Measurements from ENCODE around the gene GALNT12. TPM values are rescaled to one million over a fixed set of nuclear protein-coding genes. Genes with fewer than 3 reads are reported as not detected.

Gene GALNT12
- total RNA-seq, 6 donors from 2014 or later, result 18.2 to 89.1 (median 30.0) TPM

- Histone ChIP-seq H3K4me3 (no peak overlapping the region), H3K27ac (peak overlapping the region in 1 of 4 donors; percentile 23), H3K4me1 (peaks cover 0 to 11% (median 5%) of the 10 kb centered on the region in 4 donors), H3K9me3 (no peaks in the 10 kb centered on the region), H3K27me3 (no peaks in the 10 kb centered on the region), H3K36me3 (peaks cover 0 to 23% (median 4%) of the 10 kb centered on the region in 4 donors)
- TF ChIP-seq EP300 (IDR thresholded peaks at IDR 0.05) (no peak), POLR2A (IDR thresholded peaks at IDR 0.05) (no peak)
- DNase-seq (no peak), ATAC-seq (ENCODE audit: low FRiP score in 2 of 2) (no peak)
- WGBS, 2 donors, result 89 to 92% methylated on average over 9 to 11 of the region's 11 CpGs
Measured at GRCh38 chr9:98780059-98780749, 27.3 kb upstream of the GALNT12 start.

GRCh38 chr9:98781588-98782383 lies 25.7 kb upstream of the GALNT12 start:
- DNase-seq (peak in 1 of 2 donors; percentile 82), ATAC-seq (ENCODE audit: low FRiP score in 2 of 2) (peak; percentile 46 to 81)
- 65% methylated on average over 9 to 11 of the region's 11 CpGs for WGBS, 2 donors
- H3K9me3 ChIP-seq, result no peaks in the 10 kb centered on the region
- TF ChIP-seq POLR2A (IDR thresholded peaks at IDR 0.05) (no peak), EP300 (IDR thresholded peaks at IDR 0.05) (peak in 2 of 4 donors; percentile 32 to 36), CTCF (IDR thresholded peaks at IDR 0.05) (no peak), POLR2AphosphoS5 (IDR thresholded peaks at IDR 0.05) (peak in 1 of 2 donors; percentile 7)
- H3K27me3 ChIP-seq, result no peaks in the 10 kb centered on the region
- no peak overlapping the region for H3K4me3 ChIP-seq
- peak overlapping the region in 3 of 4 donors; percentile 61 to 72 (median 67) for H3K27ac ChIP-seq
- peaks cover 0 to 12% (median 5%) of the 10 kb centered on the region in 4 donors for H3K4me1 ChIP-seq
- peaks cover 0 to 23% (median 4%) of the 10 kb centered on the region in 4 donors for H3K36me3 ChIP-seq

GRCh38 chr9:98783518-98784226 lies 23.8 kb upstream of the GALNT12 start:
- Histone ChIP-seq H3K4me1 (peaks cover 0 to 15% (median 5%) of the 10 kb centered on the region in 4 donors), H3K27ac (no peak overlapping the region), H3K36me3 (peaks cover 0 to 24% (median 7%) of the 10 kb centered on the region in 4 donors), H3K27me3 (no peaks in the 10 kb centered on the region), H3K4me3 (no peak overlapping the region), H3K9me3 (no peaks in the 10 kb centered on the region)
- DNase-seq (peak in 1 of 2 donors; percentile 48), ATAC-seq (ENCODE audit: low FRiP score in 2 of 2) (no peak)
- no peak for TF ChIP-seq POLR2A (IDR thresholded peaks at IDR 0.05)
- no peak for TF ChIP-seq EP300 (IDR thresholded peaks at IDR 0.05)
- no peak for TF ChIP-seq CTCF (IDR thresholded peaks at IDR 0.05)
- TF ChIP-seq POLR2AphosphoS5 (IDR thresholded peaks at IDR 0.05), result no peak
- 84 to 87% methylated on average over 11 to 16 of the region's 16 CpGs for WGBS, 2 donors

- Histone ChIP-seq H3K27me3 (no peaks in the 10 kb centered on the region), H3K4me1 (peaks cover 0 to 12% (median 5%) of the 10 kb centered on the region in 4 donors), H3K9me3 (no peaks in the 10 kb centered on the region), H3K27ac (no peak overlapping the region), H3K36me3 (peaks cover 0 to 35% (median 9%) of the 10 kb centered on the region in 4 donors), H3K4me3 (no peak overlapping the region)
- TF ChIP-seq POLR2A (IDR thresholded peaks at IDR 0.05) (no peak), EP300 (IDR thresholded peaks at IDR 0.05) (no peak), CTCF (IDR thresholded peaks at IDR 0.05) (no peak), POLR2AphosphoS5 (IDR thresholded peaks at IDR 0.05) (no peak)
- ATAC-seq (ENCODE audit: low FRiP score in 2 of 2) (no peak), DNase-seq (peak in 1 of 2 donors; percentile 39)
- WGBS, 2 donors, result 78 to 87% methylated on average over 9 to 11 of the region's 11 CpGs
Measured at GRCh38 chr9:98784831-98785806, 22.4 kb upstream of the GALNT12 start.

Measured in upper lobe of left lung (tissue), 6 donors.